Liver (tissue), 9 donors: ENCODE results near the gene ACBD3. TPM values are rescaled to one million over a fixed set of nuclear protein-coding genes. Genes with fewer than 3 reads are reported as not detected.

Experiments
- DNase-seq: peaks from one replicate; pipeline ENCODE4 v3.0.0-alpha.2; 2017; ENCODE audit warnings: low spot score
- H3K27ac ChIP-seq, 2 donors: one replicate each; pipeline ENCODE4 v1.7.0; 2013; ENCODE audit warnings: inconsistent platforms in 2 of 2, low read length in 2 of 2, control low read depth in 1 of 2, low read depth in 1 of 2, mild to moderate bottlenecking in 1 of 2
- H3K27me3 ChIP-seq, 4 donors: one replicate each; pipeline versions ENCODE4 v1.6.1 to v1.7.0; 2013; ENCODE audit warnings: low read length in 3 of 4, inconsistent platforms in 1 of 4, mild to moderate bottlenecking in 1 of 4, moderate library complexity in 1 of 4; ENCODE audit not compliant: control insufficient read depth in 4 of 4, insufficient read depth in 4 of 4
- H3K36me3 ChIP-seq, 4 donors: one replicate each; pipeline versions ENCODE4 v1.6.1 to v1.7.0; 2013; ENCODE audit warnings: low read length in 3 of 4, mild to moderate bottlenecking in 3 of 4, low read depth in 1 of 4, moderate library complexity in 1 of 4; ENCODE audit not compliant: control insufficient read depth in 4 of 4, insufficient read depth in 3 of 4
- H3K4me1 ChIP-seq, 4 donors: one replicate each; pipeline versions ENCODE4 v1.6.1 to v1.7.0; 2013; ENCODE audit warnings: low read length in 3 of 4, mild to moderate bottlenecking in 3 of 4, moderate library complexity in 1 of 4; ENCODE audit not compliant: control insufficient read depth in 4 of 4, insufficient read depth in 4 of 4
- H3K4me3 ChIP-seq, 3 donors: one replicate each; pipeline versions ENCODE4 v1.6.1 to v1.7.0; 2013; ENCODE audit warnings: low read length in 3 of 3, control low read depth in 1 of 3, low read depth in 1 of 3, mild to moderate bottlenecking in 1 of 3
- H3K9ac ChIP-seq, 2 donors: one replicate each; pipeline ENCODE4 v1.7.0; 2013; ENCODE audit warnings: low read length in 2 of 2, mild to moderate bottlenecking in 2 of 2, moderate library complexity in 2 of 2, control low read depth in 1 of 2, low read depth in 1 of 2
- H3K9me3 ChIP-seq, 4 donors: one replicate each; pipeline versions ENCODE4 v1.6.1 to v1.7.0; 2013; ENCODE audit warnings: low read length in 3 of 4; ENCODE audit not compliant: control insufficient read depth in 4 of 4
- ATF3 ChIP-seq: IDR thresholded peaks from 2 replicates; pipeline ENCODE4 v1.6.1; 2016; ENCODE audit warnings: antibody characterized with exemption
- CTCF ChIP-seq: fragments of 150-350 bp; IDR thresholded peaks from 2 replicates; pipeline ENCODE4 v1.5.1; 2017; ENCODE audit warnings: improper control_type of control experiment, low read depth, low read length; ENCODE audit not compliant: missing input control
- EGR1 ChIP-seq, 2 donors: IDR thresholded peaks; 2 replicates each; pipeline ENCODE4 v1.6.1; 2016 to 2018; ENCODE audit warnings: antibody characterized with exemption in 2 of 2, low read depth in 2 of 2
- FOXA2 ChIP-seq: IDR thresholded peaks from 2 replicates; pipeline ENCODE4 v1.6.1; 2016; ENCODE audit warnings: antibody characterized with exemption
- GABPA ChIP-seq, 2 donors: IDR thresholded peaks in 1 of 2; conservative IDR thresholded peaks in 1 of 2; 2 replicates each; pipeline ENCODE4 v1.6.1; 2016; ENCODE audit warnings: antibody characterized with exemption in 2 of 2, mild to moderate bottlenecking in 1 of 2, moderate library complexity in 1 of 2
- HNF4A ChIP-seq, 2 donors: conservative IDR thresholded peaks; 2 replicates each; pipeline ENCODE4 v1.6.1; 2016; ENCODE audit warnings: antibody characterized with exemption in 2 of 2, mild to moderate bottlenecking in 2 of 2
- HNF4G ChIP-seq: IDR thresholded peaks from 2 replicates; pipeline ENCODE4 v1.6.1; 2016; ENCODE audit warnings: antibody characterized with exemption
- JUND ChIP-seq, 2 donors: IDR thresholded peaks; 2 replicates each; pipeline ENCODE4 v1.6.1; 2016; ENCODE audit warnings: antibody characterized with exemption in 2 of 2
- MAX ChIP-seq: IDR thresholded peaks from 2 replicates; pipeline ENCODE4 v1.6.1; 2016; ENCODE audit warnings: antibody characterized with exemption
- NR2F2 ChIP-seq: IDR thresholded peaks from 2 replicates; pipeline ENCODE4 v1.6.1; 2016; ENCODE audit warnings: antibody characterized with exemption
- REST ChIP-seq: IDR thresholded peaks from 2 replicates; pipeline ENCODE4 v1.6.1; 2016; ENCODE audit warnings: antibody characterized with exemption, mild to moderate bottlenecking
- RXRA ChIP-seq, 2 donors: IDR thresholded peaks; 2 replicates each; pipeline ENCODE4 v1.6.1; 2017 to 2018; ENCODE audit warnings: antibody characterized with exemption in 2 of 2, mild to moderate bottlenecking in 1 of 2
- TAF1 ChIP-seq: conservative IDR thresholded peaks from 2 replicates; pipeline ENCODE4 v1.6.1; 2016; ENCODE audit warnings: antibody characterized with exemption, mild to moderate bottlenecking
- YY1 ChIP-seq: IDR thresholded peaks from 2 replicates; pipeline ENCODE4 v1.6.1; 2016; ENCODE audit warnings: antibody characterized with exemption, mild to moderate bottlenecking
- ZBTB33 ChIP-seq: IDR thresholded peaks from 2 replicates; pipeline ENCODE4 v1.6.1; 2016; ENCODE audit warnings: antibody characterized with exemption
- WGBS: extraction: QIAGEN DNeasy Blood & Tissue Kit; methylation state at CpG from one replicate; pipeline ENCODE4 v1.1.7; 2013; 5-methylcytosine and 5-hydroxymethylcytosine counted together
- polyA plus RNA-seq, 2 donors: library from polyadenylated mRNA; stranded (reverse) in 1 of 2; unstranded in 1 of 2; fragments of 200-250 nt in 1 of 2; fragments of >200 nt in 1 of 2; fragmentation: Nextera tagmentation in 1 of 2; extraction: Ambion mirVana in 1 of 2; gene quantifications; one replicate each; pipeline versions ENCODE4 v1.2.1 to v1.2.3, GENCODE V29; 2013 to 2015
- total RNA-seq, 2 donors: library from RNA; depleted of rRNA; stranded (reverse); fragments of >200 nt; gene quantifications; one replicate each; pipeline ENCODE4 v1.2.3, GENCODE V29; 2014
- donor health status: healthy.
- donor health status: healthy.
- donor health status: healthy.
- donor health status: healthy.
- donor health status: healthy.

Gene ACBD3
- total and polyA plus RNA-seq, 4 donors, result 9.0 to 26.9 (median 14.1) TPM

- TF ChIP-seq ZBTB33, result no peak
- no peak for TF ChIP-seq REST
- no peak for TF ChIP-seq MAX
- TF ChIP-seq JUND (IDR thresholded peaks at IDR 0.05), result no peak
- TF ChIP-seq NR2F2, result no peak
- TF ChIP-seq HNF4G, result no peak
Observed at GRCh38 chr1:226217273-226217672, 30.7 kb upstream of the ACBD3 start (continued).

- no peak for DNase-seq
- WGBS, result 64% methylated on average over 5 of the region's 5 CpGs
- H3K27ac ChIP-seq, result no peak overlapping the region
- H3K4me1 ChIP-seq, result no peaks in the 10 kb centered on the region
- H3K4me3 ChIP-seq, result no peak overlapping the region
- H3K9ac ChIP-seq, result no peak overlapping the region
- no peaks in the 10 kb centered on the region for H3K36me3 ChIP-seq
- no peaks in the 10 kb centered on the region for H3K27me3 ChIP-seq
- H3K9me3 ChIP-seq, result no peaks in the 10 kb centered on the region
- TF ChIP-seq ATF3 (no peak), ZBTB33 (no peak), YY1 (no peak), HNF4A (conservative IDR thresholded peaks at IDR 0.05) (no peak), FOXA2 (no peak), EGR1 (IDR thresholded peaks at IDR 0.05; ENCODE audit: low read depth in 2 of 2) (no peak), GABPA (IDR thresholded peaks at IDR 0.05 in 1 of 2, conservative IDR thresholded peaks at IDR 0.05 in 1 of 2) (no peak), JUND (IDR thresholded peaks at IDR 0.05) (no peak), RXRA (IDR thresholded peaks at IDR 0.05) (no peak), CTCF (no peak), TAF1 (no peak)
Observed at GRCh38 chr1:226216056-226216455, 29.5 kb upstream of the ACBD3 start.
